ENCODE data around the gene MRM3.
A peak's percentile ranks its signal among the peaks of the same experiment; 100 is the strongest.

The MRM3 gene

GRCh38 chr17:750431-751037 is 31.6 kb upstream of the MRM3 start:
- peaks cover 12% of the 10 kb centered on the region for H3F3A ChIP-seq (ENCODE audit: low read depth)
- H3K4me2 ChIP-seq (ENCODE audit: low read depth, low read length, poor library complexity, severe bottlenecking) = peak overlapping the region; percentile 94
- no peak overlapping the region for H2AFZ ChIP-seq (ENCODE audit: low read length)
- peaks cover 6% of the 10 kb centered on the region for H4K20me1 ChIP-seq (ENCODE audit: insufficient read depth, low read length, poor library complexity, severe bottlenecking)
- H3K27me3 ChIP-seq (ENCODE audit: insufficient read depth, low read length, poor library complexity, severe bottlenecking) = no peaks in the 10 kb centered on the region
- H3K9me3 ChIP-seq (ENCODE audit: insufficient read depth, low read depth, low read length) = no peaks in the 10 kb centered on the region
- peak overlapping the region; percentile 79 for H3K4me3 ChIP-seq (ENCODE audit: low read length, poor library complexity, severe bottlenecking)
- peaks cover 35% of the 10 kb centered on the region for H3K79me2 ChIP-seq (ENCODE audit: insufficient read depth, low read length)
- H3K9me2 ChIP-seq (replicated peaks; ENCODE audit: low read depth, low read length) = no peaks in the 10 kb centered on the region
- TF ChIP-seq EZH2phosphoT487 (IDR thresholded peaks at IDR 0.05; ENCODE audit: borderline replicate concordance) (no peak), CTCF (conservative IDR thresholded peaks at IDR 0.05; ENCODE audit: low read length) (no peak)
- peak overlapping the region; percentile 86 for H3K9ac ChIP-seq (ENCODE audit: low read depth, low read length, poor library complexity, severe bottlenecking)
- peaks cover 27% of the 10 kb centered on the region for H3K4me1 ChIP-seq (ENCODE audit: insufficient read depth, low read length, poor library complexity, severe bottlenecking)
- peaks cover 23% of the 10 kb centered on the region; the same call in 1 of the 2 replicates for H3K36me3 ChIP-seq (ENCODE audit: insufficient read depth, low read length)

- no peaks in the 10 kb centered on the region for H3K27me3 ChIP-seq (ENCODE audit: insufficient read depth, low read length, poor library complexity, severe bottlenecking)
- peak overlapping the region; percentile 94 for H3K4me2 ChIP-seq (ENCODE audit: low read depth, low read length, poor library complexity, severe bottlenecking)
- TF ChIP-seq CTCF (conservative IDR thresholded peaks at IDR 0.05; ENCODE audit: low read length) = no peak
- TF ChIP-seq EZH2phosphoT487 (IDR thresholded peaks at IDR 0.05; ENCODE audit: borderline replicate concordance) = no peak
- H3K9me3 ChIP-seq (ENCODE audit: insufficient read depth, low read depth, low read length) = no peaks in the 10 kb centered on the region
- peak overlapping the region; percentile 94 for H2AFZ ChIP-seq (ENCODE audit: low read length)
- H3K4me1 ChIP-seq (ENCODE audit: insufficient read depth, low read length, poor library complexity, severe bottlenecking) = peaks cover 27% of the 10 kb centered on the region
- H3F3A ChIP-seq (ENCODE audit: low read depth) = peaks cover 12% of the 10 kb centered on the region
- H3K36me3 ChIP-seq (ENCODE audit: insufficient read depth, low read length) = peaks cover 16% of the 10 kb centered on the region; the same call in 1 of the 2 replicates
- no peaks in the 10 kb centered on the region for H3K9me2 ChIP-seq (replicated peaks; ENCODE audit: low read depth, low read length)
- H3K4me3 ChIP-seq (ENCODE audit: low read length, poor library complexity, severe bottlenecking) = peak overlapping the region; percentile 79
- peaks cover 6% of the 10 kb centered on the region for H4K20me1 ChIP-seq (ENCODE audit: insufficient read depth, low read length, poor library complexity, severe bottlenecking)
- H3K9ac ChIP-seq (ENCODE audit: low read depth, low read length, poor library complexity, severe bottlenecking) = peak overlapping the region; percentile 86
- H3K79me2 ChIP-seq (ENCODE audit: insufficient read depth, low read length) = peaks cover 35% of the 10 kb centered on the region
Measured at GRCh38 chr17:751269-752001, 30.7 kb upstream of the MRM3 start.

GRCh38 chr17:752002-752619 is 30.0 kb upstream of the MRM3 start, which contains the start of gene GEMIN4:
Gene GEMIN4, minus strand, starts transcription at chr17:752264. Its CDS starts 122 bp downstream, at chr17:752142.
- H3K4me1 ChIP-seq (ENCODE audit: insufficient read depth, low read length, poor library complexity, severe bottlenecking) = peaks cover 27% of the 10 kb centered on the region
- H3K27me3 ChIP-seq (ENCODE audit: insufficient read depth, low read length, poor library complexity, severe bottlenecking) = no peaks in the 10 kb centered on the region
- peak within 1 kb of the TSS; percentile 94 for H2AFZ ChIP-seq (ENCODE audit: low read length)
- H3K4me2 ChIP-seq (ENCODE audit: low read depth, low read length, poor library complexity, severe bottlenecking) = peak within 1 kb of the TSS; percentile 94
- peak within 1 kb of the TSS; percentile 79 for H3K4me3 ChIP-seq (ENCODE audit: low read length, poor library complexity, severe bottlenecking)
- H3K9ac ChIP-seq (ENCODE audit: low read depth, low read length, poor library complexity, severe bottlenecking) = peak within 1 kb of the TSS; percentile 86
- H3K9me3 ChIP-seq (ENCODE audit: insufficient read depth, low read depth, low read length) = no peaks in the 10 kb centered on the region
- H4K20me1 ChIP-seq (ENCODE audit: insufficient read depth, low read length, poor library complexity, severe bottlenecking) = peaks cover 6% of the 10 kb centered on the region
- peaks cover 35% of the 10 kb centered on the region for H3K79me2 ChIP-seq (ENCODE audit: insufficient read depth, low read length)
- H3K36me3 ChIP-seq (ENCODE audit: insufficient read depth, low read length) = peaks cover 11% of the 10 kb centered on the region; the same call in 1 of the 2 replicates
- no peaks in the 10 kb centered on the region for H3K9me2 ChIP-seq (replicated peaks; ENCODE audit: low read depth, low read length)
- TF ChIP-seq EZH2phosphoT487 (IDR thresholded peaks at IDR 0.05; ENCODE audit: borderline replicate concordance) (no peak), CTCF (conservative IDR thresholded peaks at IDR 0.05; ENCODE audit: low read length) (peak; percentile 78)
- H3F3A ChIP-seq (ENCODE audit: low read depth) = peaks cover 12% of the 10 kb centered on the region

Measured in Loucy (cell line).